ENCODE results near the gene GRPEL2.
"Not testable (repeated sequence)": the region's sequence is repeated elsewhere in the genome, so short reads cannot be mapped to it uniquely, and the experiment has no call there.

Gene GRPEL2

DNA sequence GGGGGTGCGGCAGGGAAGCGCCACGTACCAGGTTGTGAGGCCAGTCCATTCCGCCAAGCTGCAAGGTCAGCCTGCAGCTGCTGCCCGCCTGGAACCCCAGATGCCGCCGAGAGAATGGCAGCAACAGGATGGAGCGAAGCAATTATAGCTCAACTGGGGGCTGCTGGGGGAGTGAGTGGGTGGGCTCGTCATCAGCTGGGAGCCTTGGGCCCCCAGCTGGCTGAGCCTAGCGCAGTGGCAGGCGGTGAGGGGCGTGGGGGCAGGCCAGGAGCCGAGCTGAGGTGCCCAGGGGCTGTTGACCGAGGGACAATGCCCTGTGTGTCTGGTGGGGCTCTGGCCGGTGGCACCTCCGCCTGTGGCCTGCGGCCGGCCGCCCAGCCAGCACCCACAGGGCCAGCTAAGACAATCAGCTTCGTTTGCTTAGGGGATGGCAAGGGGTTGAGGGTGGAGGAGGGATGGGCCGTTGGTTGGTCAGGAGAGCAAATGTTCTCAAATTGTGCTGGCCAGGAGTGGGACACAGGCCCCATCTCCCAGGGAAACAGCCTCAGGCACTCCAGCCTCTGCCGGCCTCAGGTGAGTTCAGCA, 34.0 kb downstream of the GRPEL2 start, which contains the start of gene IL17B:
IL17B (minus strand) TSS at position 116 of the 585 bp plus-strand sequence; CDS start at position 49, 67 bp downstream.
- DNase-seq, result no peak

DNA sequence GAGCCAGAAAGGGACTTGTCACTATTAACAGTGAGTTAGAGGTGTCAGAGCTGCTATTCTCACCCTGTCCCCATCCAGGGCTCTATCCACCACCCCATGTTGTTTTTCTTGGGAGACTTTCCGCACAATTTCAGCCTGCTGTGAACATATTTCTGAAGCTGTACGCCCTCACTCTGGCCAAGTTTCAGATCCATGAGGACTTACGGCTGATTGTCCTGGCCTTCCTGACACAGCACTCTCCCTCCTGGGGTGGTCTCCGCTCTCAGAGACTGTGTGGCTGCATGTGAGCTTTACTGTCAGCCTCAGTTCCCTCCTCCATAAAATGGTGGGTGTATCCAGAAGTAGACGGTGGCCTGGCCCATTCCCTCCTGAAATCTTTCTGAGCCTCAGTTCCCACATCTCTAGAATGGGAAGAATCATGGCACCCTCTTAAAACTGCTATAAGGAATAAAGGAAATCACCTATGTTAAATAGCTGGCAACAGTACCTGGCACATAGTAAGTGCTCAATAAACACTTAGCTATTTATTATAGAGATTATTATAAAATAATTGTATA, 34.6 kb downstream of the GRPEL2 start:
- DNase-seq, result no peak

DNA sequence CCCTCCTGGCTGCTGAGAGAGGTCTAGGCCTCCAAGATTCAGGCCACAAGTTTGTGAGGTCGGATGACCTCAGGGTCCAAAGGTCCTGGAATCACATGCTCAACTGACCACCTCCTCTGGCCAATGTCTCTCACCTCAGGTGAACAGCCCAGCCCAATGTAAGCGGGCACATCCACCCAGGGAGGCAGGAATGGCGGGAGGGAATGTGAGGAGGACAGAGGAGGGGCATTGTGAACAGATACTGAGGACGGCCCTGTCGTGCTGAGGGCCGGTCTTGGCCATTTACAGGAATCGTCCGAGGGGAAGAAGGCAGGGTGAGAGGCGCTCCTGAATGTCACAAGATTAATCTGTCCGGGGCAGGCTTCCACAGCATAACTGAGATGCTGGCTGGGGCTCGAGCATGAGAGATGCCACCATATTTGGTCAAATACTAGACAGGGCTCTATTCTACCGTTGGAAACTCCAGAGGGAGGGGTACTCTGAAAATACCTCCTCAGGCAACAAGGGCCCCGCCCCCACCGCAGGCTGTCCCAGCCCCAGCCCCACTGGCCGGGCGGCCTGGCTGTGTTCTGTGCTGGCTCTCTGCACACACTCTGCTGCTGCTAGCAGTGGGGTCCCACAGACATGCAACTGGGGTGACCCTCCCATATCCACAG, 35.3 kb downstream of the GRPEL2 start:
- no peak for DNase-seq

DNA sequence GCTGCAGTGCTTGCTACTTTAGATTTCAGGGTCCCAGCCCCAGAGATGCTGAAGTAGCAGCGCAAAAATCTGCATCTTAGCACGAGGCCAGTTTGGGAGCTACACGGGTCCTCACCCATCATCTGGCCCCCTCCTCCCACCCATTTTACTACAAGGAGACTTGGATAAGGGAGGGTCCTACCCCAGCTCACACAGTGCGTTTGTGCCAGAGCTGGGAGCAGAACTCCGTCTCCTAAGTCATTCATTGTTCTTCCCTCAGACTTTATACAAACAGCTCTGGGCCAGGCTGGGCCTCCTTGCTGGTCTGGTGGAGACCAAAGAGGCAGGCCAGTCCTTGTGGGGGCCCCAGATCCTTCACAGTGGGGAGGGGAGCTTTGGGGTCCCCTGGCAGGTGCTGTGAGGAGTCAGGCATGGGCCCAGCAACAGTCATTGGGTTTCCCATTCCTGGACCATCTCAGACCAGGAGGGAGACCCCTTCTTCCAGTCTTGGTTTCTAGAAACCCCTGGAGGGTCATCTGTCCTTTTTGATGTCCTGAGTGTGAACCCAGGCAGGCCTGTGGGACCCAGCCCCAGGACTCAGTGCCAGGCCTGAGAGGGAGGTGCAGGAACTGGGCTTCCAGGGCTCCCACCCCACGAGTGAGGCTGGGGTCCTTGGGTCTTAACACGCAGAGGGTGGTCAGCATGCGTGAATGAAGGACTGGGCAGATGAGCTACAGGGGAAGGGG, 36.1 kb downstream of the GRPEL2 start:
- DNase-seq, result no peak

GRCh38 chr5:149381986-149382338, 36.7 kb downstream of the GRPEL2 start:
- no peak for DNase-seq

- no peak for DNase-seq
Observed at GRCh38 chr5:149382517-149383220, 37.4 kb downstream of the GRPEL2 start.

DNA sequence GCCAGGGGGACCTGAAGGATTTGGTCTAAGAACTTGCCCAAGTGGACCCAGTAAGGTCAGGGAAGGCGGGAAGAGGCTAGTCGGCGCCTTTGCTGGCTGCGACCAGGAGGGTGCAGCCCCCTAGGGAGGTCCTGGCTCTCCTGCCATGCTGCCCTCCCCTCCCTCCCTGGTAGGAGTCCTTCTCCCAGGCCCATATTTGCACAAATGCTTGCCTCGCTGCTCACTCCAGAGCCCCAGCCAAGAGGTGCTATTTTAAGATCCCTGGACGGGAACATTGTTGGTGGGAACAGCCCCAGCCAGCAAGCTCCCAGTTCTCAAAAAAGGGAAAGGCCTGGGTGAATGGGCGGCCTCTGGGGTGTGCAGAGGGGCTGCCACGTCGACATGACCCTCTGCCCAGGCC, 38.1 kb downstream of the GRPEL2 start:
- DNase-seq, result no peak

GRCh38 chr5:149386166-149386565, 40.9 kb downstream of the GRPEL2 start:
- no peak for DNase-seq

GRCh38 chr5:149387081-149387631, 41.9 kb downstream of the GRPEL2 start:
- no peak for DNase-seq

GRCh38 chr5:149387982-149388381, 42.7 kb downstream of the GRPEL2 start:
- DNase-seq, result no peak

DNA sequence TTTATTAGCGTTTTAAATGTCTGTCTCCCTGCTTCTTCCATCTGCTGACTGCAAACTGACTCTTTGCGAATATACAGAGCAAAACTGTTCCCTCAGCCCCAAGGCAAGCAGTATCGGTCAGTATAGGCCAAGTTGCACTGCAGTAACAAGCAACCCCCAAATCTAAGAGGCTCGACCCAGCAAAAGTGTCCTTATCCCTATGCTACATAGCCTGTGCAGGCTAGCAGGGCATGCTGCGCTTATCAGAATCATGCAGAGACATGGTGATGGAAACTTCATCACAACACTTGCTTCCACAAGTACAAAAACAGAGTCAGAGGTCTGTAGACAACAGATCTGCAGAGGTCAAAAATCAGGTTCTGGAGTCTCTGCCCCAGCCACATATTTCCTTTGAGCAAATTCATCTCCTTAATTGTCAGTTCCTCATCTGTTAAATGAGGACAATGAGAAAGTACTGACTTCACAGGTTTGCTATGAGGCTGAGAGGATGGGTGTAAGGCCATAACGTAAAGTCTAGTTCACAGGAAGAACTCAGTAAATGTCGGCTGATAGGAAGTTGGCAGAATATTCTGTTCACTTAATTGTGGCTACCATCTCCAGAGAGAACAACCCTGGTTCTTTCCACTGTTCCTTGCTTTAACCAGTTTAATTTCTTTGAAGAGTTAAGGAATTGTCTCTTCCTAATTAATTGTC, 43.3 kb downstream of the GRPEL2 start:
- no peak for DNase-seq

DNA sequence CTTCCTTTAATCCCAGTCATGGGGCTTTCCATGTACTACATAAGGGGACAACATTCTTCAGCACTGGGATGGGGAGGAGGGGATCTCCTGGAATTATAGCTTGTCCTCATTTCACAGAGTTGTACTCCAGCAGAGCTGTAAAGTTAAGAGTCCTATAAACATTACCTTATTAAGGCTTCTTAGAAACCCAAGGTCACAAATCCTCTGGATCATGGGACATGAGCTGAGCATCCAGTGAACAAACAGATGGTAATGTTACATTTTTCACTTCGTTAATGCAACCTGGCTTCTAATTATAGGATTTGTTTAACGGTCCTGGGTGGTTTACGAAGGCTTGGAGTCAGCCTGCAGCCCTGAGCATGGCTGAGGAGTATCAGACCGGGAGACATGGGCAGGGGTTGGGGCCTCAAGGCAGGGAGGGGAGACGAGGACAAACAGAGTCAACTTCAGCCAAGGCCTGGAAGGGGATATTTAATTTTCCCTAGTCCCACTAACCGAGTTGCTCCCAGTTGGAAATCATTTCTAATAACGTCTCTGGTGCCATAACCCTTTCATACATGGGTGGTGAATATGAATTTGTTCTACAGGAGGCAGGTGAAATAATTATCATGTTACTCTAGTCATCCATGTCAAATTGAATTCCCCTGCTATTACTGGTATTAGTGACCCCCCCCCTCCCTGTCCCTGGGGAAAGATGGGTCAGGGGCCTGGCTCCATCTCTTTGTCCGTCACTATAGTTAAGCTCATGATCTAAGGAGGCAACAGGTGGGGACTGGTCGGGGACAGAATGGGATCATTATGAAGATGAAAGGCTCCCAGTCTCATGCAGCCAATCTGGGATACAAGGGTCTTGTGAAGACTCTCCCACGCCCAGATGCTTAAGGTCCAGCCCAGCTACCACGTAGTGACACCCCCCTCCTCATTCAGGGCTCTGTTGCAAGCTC, 44.5 kb downstream of the GRPEL2 start:
- DNase-seq, result no peak

DNA sequence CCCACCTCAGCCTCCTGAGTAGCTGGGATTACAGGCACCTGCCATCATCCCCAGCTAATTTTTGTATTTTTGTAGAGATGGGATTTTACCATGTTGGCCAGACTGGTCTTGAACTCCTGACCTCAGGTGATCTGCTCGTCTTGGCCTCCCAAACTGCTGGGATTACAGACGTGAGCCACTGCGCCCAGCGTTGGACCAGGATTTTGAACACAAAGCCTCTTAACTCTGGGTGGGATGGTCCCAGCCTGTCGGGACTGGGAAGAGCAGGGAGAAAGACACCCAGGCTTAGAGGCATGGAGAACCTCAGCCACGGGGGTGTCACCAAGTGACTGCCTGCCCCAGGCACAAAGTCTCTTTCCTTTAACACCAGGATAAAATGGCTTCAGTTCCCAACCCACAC, 45.8 kb downstream of the GRPEL2 start:
- DNase-seq, result not testable (repeated sequence)

GRCh38 chr5:149391524-149391923, 46.2 kb downstream of the GRPEL2 start:
- DNase-seq, result no peak

DNA sequence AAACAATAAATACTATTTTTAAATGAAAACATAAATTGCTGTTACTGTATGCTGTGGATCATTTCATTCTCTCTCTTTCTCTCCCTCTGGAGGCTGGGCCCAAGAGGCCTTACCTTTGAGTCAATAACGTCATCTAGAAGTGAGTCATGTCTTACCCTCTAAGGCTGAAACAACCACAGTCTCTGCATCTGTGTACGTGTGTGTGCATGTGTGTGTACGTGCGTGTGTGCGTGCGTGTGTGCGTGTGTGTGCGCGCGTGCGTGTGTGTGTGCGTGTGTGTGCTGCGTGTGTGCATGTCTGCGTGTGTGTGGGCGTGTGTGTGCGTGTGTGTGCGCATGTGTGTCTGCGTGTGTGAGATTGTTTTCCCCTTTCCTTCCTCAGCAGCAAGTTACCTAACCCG, 47.4 kb downstream of the GRPEL2 start:
- no peak for DNase-seq

DNA sequence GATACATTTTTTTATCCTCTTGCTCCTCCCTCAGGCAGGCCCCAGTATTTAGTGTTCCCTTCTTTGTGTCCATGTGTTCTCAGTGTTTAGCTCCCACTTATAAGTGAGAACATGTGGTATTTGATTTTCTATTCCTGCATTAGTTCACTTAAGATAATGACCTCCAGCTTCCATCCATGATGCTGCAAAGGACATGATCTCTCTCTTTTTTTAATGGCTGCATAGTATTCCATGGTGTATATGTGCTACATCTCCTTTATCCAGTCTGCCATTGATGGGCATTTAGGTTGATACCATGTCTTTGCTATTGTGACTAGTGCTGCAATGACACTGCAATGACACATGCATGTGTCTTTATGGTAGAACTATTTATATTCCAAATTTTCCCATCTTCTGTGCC, 49.7 kb downstream of the GRPEL2 start:
- not testable (repeated sequence) for DNase-seq

DNA sequence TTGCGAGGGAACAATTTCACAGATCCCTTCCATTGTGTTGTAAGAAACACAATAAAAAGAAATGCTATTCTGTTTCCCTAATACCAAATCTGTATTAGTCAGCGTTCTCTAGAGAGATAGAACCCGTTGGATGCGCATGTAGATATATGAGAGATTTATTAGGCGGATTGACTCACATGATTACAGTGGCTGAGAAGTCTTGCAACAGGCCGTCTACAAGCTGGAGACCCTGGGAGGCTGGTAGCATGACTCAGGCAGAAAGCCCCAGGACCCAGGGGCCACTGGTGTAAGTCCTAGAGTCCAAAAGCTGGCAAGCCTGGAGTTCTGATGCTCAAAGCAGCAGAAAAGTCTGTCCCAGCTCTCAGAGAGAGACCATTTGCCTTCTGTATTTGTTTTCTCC, 52.2 kb downstream of the GRPEL2 start:
- DNase-seq, result no peak

DNA sequence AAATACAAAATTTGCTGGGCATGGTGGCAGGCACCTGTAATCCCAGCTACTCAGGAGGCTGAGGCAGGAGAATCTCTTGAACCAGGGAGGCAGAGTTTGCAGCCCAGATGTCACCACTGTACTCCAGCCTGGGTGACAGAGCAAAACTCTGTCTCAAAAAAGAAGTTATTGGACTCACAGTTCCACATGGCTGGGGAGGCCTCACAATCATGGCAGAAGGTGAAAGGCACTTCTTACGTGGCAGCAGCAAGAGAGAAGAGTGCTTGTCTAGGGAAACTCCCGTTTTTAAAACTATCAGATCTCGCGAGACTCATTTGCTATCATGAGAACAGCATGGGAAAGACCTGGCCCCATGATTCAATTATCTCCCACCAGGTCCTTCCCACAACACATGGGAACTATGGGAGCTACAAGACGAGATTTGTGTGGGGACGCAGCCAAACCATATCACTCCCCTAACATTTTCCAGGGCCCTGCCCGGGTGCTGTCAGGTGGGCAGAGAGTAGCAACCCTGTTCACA, 53.5 kb downstream of the GRPEL2 start:
- DNase-seq, result not testable (repeated sequence)

DNA sequence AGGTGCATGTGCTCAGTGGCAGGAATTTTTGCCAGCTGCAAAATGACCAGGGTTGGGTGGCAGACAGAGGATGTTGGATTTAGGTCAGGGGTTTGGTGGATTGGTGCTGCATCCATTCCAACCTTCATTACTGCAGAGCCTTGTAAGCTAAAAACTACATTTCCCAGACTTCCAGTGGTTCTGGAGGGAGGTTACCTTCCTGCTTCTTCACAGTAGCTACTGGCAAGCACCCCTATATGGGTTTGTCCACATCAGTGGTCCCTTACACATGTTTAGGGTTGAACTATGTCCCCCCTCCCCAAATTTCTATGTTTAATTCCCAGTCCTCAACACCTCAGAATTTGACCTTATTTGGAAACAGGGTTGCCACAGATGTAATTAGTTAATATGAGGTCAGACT, 54.5 kb downstream of the GRPEL2 start:
- no peak for DNase-seq

- no peak for DNase-seq
Observed at GRCh38 chr5:149400304-149400703, 55.0 kb downstream of the GRPEL2 start.

DNA sequence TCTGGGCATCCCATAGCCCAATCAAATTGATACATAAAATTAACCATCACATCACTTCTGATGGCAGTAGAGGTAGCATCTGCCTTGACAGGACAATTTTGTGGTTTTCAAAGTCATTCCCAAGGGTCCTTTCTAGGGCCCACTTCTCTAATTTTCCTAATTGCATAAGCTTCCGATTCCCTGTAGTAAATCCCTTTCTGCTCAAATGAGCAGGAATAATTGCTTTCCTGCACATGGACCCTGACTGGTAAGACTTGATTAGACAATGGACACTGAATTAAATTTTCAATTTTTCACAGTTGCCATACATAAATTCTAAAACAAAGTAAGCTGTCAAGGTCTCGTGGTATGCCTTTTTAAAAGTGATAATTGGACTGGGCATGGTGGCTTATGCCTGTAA, 55.8 kb downstream of the GRPEL2 start:
- no peak for DNase-seq
